ENCODE measurements around the gene ACTRT2.
A peak's percentile ranks its signal among the peaks of the same experiment; 100 is the strongest.

ACTRT2 gene

DNA sequence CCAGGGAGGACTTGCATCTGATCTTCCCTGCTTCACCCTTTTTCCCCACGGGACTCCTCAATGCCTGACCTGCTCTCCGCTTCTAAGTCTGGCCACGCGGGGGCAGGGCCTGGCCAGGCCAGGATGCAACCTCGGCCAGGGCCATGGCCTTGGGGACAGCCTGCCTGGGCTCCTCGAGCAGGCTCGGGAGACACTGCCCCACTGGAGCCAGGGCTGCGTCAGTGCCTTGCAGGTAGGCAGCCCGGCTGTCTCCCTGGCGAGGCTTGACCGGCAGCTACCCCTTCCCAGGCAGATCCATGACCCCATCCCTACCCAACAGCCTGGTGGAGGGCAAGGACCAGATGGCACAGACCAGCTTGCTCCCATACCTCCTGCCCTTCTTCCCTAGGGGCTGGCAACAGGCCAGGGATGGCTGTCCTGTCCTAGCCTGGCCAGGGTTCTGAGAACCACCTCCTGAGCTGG, 45.0 kb downstream of the ACTRT2 start:
- Histone ChIP-seq H3K14ac (ENCODE audit: low read length) (no peak overlapping the region), H2AK5ac (ENCODE audit: low read length) (no peak overlapping the region), H3K4me1 (ENCODE audit: control insufficient read depth in 1 of 2, insufficient read depth in 2 of 2, low read length in 2 of 2) (peaks cover 19 to 30% of the 10 kb centered on the region in 2 experiments), H3K36me3 (ENCODE audit: control insufficient read depth in 1 of 2, insufficient read depth in 2 of 2, low read length in 2 of 2) (no peaks in the 10 kb centered on the region), H2BK12ac (ENCODE audit: low read length) (no peak overlapping the region), H3K9ac (ENCODE audit: low read length) (no peak overlapping the region), H4K91ac (ENCODE audit: low read depth, low read length) (no peak overlapping the region), H3K4me2 (ENCODE audit: low read length) (no peak overlapping the region), H4K8ac (ENCODE audit: low read depth, low read length) (no peak overlapping the region), H3K79me2 (ENCODE audit: control insufficient read depth, insufficient read depth, low read length, poor library complexity) (no peaks in the 10 kb centered on the region), H3K23ac (ENCODE audit: low read length) (no peak overlapping the region), H2BK120ac (ENCODE audit: insufficient read depth, low read length, poor library complexity) (no peak overlapping the region), H3K79me1 (ENCODE audit: low read length) (peaks cover 8% of the 10 kb centered on the region), H2BK5ac (ENCODE audit: low read depth, low read length, poor library complexity) (no peak overlapping the region), H3K4ac (ENCODE audit: low read depth, low read length) (no peak overlapping the region), H4K12ac (ENCODE audit: low read depth, low read length) (no peak overlapping the region), H3K9me3 (ENCODE audit: insufficient read depth, low read depth, low read length) (peaks cover 16% of the 10 kb centered on the region), H3K27me3 (ENCODE audit: insufficient read depth, low read length) (peaks cover 87% of the 10 kb centered on the region), H2AFZ (ENCODE audit: insufficient read depth, low read length, poor library complexity) (no peak overlapping the region), H3K27ac (ENCODE audit: low read depth, low read length) (no peak overlapping the region), H3K4me3 (ENCODE audit: low read depth, low read length) (no peak overlapping the region), H3K18ac (ENCODE audit: low read length) (no peak overlapping the region)
- WGBS (ENCODE audit: extremely low coverage, insufficient coverage, insufficient read length) = no CpG with 5 or more reads among the region's 11 CpGs
- no peak for DNase-seq

DNA sequence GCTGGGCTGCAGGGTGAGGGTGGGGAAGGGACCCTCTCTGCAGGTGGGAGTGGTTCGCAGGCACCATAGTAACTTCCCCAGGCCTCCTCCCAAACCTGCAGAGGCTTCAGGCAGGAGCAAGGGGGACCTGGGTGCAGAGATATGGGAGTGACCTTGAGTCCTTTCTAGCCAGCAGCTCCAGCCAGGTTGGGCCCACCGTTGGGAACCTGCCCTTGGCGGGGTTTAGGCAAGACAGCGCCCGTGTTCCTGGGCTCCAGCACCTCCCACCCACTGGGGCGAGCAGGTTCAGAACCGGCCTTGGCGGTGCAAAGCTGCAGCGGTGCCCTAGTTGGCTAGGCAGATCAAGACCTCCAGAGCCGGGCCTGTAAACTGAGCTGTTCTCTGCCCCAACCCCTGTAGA, 45.6 kb downstream of the ACTRT2 start:
- H2AK5ac ChIP-seq (ENCODE audit: low read length) = no peak overlapping the region
- no peak for DNase-seq
- H2AFZ ChIP-seq (ENCODE audit: insufficient read depth, low read length, poor library complexity) = no peak overlapping the region
- no peak overlapping the region for H4K91ac ChIP-seq (ENCODE audit: low read depth, low read length)
- no peak overlapping the region for H3K18ac ChIP-seq (ENCODE audit: low read length)
- no peak overlapping the region for H3K27ac ChIP-seq (ENCODE audit: low read depth, low read length)
- H3K36me3 ChIP-seq (ENCODE audit: control insufficient read depth in 1 of 2, insufficient read depth in 2 of 2, low read length in 2 of 2) = no peaks in the 10 kb centered on the region
- H3K4me1 ChIP-seq (ENCODE audit: control insufficient read depth in 1 of 2, insufficient read depth in 2 of 2, low read length in 2 of 2) = peaks cover 13 to 25% of the 10 kb centered on the region in 2 experiments
- peaks cover 5% of the 10 kb centered on the region for H3K79me1 ChIP-seq (ENCODE audit: low read length)
- H2BK12ac ChIP-seq (ENCODE audit: low read length) = no peak overlapping the region
- H3K23ac ChIP-seq (ENCODE audit: low read length) = no peak overlapping the region
- H3K4me2 ChIP-seq (ENCODE audit: low read length) = no peak overlapping the region
- H3K9me3 ChIP-seq (ENCODE audit: insufficient read depth, low read depth, low read length) = peaks cover 21% of the 10 kb centered on the region
- H3K14ac ChIP-seq (ENCODE audit: low read length) = no peak overlapping the region
- H3K27me3 ChIP-seq (ENCODE audit: insufficient read depth, low read length) = peaks cover 93% of the 10 kb centered on the region
- H2BK5ac ChIP-seq (ENCODE audit: low read depth, low read length, poor library complexity) = no peak overlapping the region
- no peaks in the 10 kb centered on the region for H3K79me2 ChIP-seq (ENCODE audit: control insufficient read depth, insufficient read depth, low read length, poor library complexity)
- no peak overlapping the region for H3K9ac ChIP-seq (ENCODE audit: low read length)
- no peak overlapping the region for H4K12ac ChIP-seq (ENCODE audit: low read depth, low read length)
- no CpG with 5 or more reads among the region's 10 CpGs for WGBS (ENCODE audit: extremely low coverage, insufficient coverage, insufficient read length)
- H3K4ac ChIP-seq (ENCODE audit: low read depth, low read length) = no peak overlapping the region
- no peak overlapping the region for H2BK120ac ChIP-seq (ENCODE audit: insufficient read depth, low read length, poor library complexity)
- no peak overlapping the region for H3K4me3 ChIP-seq (ENCODE audit: low read depth, low read length)
- H4K8ac ChIP-seq (ENCODE audit: low read depth, low read length) = no peak overlapping the region

DNA sequence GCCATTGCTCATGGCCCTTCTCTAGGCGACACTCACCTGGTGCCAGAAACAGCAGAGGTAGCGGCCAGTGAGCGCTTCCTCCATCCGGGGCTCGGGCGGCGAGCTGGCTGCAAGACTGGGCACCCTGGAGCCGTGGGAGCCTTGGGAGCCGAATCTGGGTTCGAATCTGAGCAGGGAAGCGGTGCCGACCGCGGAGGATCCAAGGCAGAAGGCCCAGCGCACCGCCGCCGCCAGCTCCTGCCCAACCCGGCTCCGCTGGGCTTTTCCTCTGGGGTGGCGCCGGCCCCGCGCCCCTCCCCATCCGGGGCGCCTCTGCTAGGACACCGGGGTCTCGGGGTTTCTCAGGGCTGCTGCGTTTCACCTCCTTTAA, 46.0 kb downstream of the ACTRT2 start:
- Histone ChIP-seq H4K8ac (ENCODE audit: low read depth, low read length) (no peak overlapping the region), H3K4me1 (ENCODE audit: control insufficient read depth in 1 of 2, insufficient read depth in 2 of 2, low read length in 2 of 2) (peaks cover 9 to 21% of the 10 kb centered on the region in 2 experiments), H3K27ac (ENCODE audit: low read depth, low read length) (no peak overlapping the region), H2AK5ac (ENCODE audit: low read length) (no peak overlapping the region), H3K79me2 (ENCODE audit: control insufficient read depth, insufficient read depth, low read length, poor library complexity) (no peaks in the 10 kb centered on the region), H3K4me3 (ENCODE audit: low read depth, low read length) (no peak overlapping the region), H3K79me1 (ENCODE audit: low read length) (peaks cover 3% of the 10 kb centered on the region), H3K4ac (ENCODE audit: low read depth, low read length) (no peak overlapping the region), H2BK12ac (ENCODE audit: low read length) (no peak overlapping the region), H4K91ac (ENCODE audit: low read depth, low read length) (no peak overlapping the region), H3K14ac (ENCODE audit: low read length) (no peak overlapping the region), H3K4me2 (ENCODE audit: low read length) (no peak overlapping the region), H2AFZ (ENCODE audit: insufficient read depth, low read length, poor library complexity) (no peak overlapping the region), H3K27me3 (ENCODE audit: insufficient read depth, low read length) (peaks cover 93% of the 10 kb centered on the region), H4K12ac (ENCODE audit: low read depth, low read length) (no peak overlapping the region), H3K9ac (ENCODE audit: low read length) (no peak overlapping the region), H3K36me3 (ENCODE audit: control insufficient read depth in 1 of 2, insufficient read depth in 2 of 2, low read length in 2 of 2) (no peaks in the 10 kb centered on the region), H3K23ac (ENCODE audit: low read length) (no peak overlapping the region), H2BK120ac (ENCODE audit: insufficient read depth, low read length, poor library complexity) (no peak overlapping the region), H3K18ac (ENCODE audit: low read length) (no peak overlapping the region), H2BK5ac (ENCODE audit: low read depth, low read length, poor library complexity) (no peak overlapping the region), H3K9me3 (ENCODE audit: insufficient read depth, low read depth, low read length) (peaks cover 21% of the 10 kb centered on the region)
- no peak for DNase-seq
- no CpG with 5 or more reads among the region's 29 CpGs for WGBS (ENCODE audit: extremely low coverage, insufficient coverage, insufficient read length)

DNA sequence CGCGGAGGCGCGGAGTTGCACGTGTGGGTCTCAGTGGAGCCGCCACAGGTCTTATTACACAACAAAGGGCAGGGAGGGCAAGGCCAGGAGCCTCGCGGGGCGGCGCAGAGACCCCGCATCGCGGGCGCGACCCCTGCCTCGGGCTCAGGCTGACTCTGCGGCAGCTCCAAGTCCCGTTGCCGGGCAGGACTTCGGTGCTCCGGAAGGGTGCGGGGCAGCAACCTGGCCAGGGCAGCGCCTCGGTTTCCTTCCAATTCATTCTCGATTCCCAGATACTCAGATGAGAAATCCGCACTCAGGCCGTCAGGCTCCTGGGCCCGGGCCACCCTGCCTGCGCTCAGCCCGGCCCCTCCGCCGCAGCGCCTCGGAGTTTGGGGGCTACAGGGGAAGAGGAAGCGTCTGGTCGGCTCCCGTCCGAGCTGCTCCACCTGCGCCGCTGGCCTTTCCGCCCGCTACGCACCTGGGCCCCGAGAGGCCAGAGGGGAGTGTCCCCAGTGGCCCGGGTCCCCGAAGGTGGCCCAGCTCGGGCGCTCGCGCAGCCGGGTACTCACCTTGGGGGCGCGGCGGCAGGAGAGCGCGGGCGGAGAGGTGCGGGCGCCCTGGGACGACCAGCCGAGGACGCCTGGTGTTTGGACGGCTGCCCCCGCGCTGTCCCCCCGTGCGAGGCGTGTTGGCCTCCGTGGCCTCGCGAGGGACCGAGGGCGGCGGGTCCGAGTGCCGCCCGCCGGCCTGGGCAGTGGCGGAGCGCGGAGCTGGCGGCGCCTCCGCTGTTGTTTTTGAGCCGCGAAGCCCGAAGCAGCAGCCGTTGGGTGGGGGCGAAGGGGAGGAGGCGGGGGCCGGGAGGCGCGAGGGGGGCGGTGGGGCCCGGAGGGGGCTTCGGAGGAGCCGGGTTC, 46.6 kb downstream of the ACTRT2 start:
- WGBS (ENCODE audit: extremely low coverage, insufficient coverage, insufficient read length) = no CpG with 5 or more reads among the region's 97 CpGs
- no peak overlapping the region for H2BK12ac ChIP-seq (ENCODE audit: low read length)
- no peak for DNase-seq
- H3K36me3 ChIP-seq (ENCODE audit: control insufficient read depth in 1 of 2, insufficient read depth in 2 of 2, low read length in 2 of 2) = no peaks in the 10 kb centered on the region
- no peak overlapping the region for H3K4ac ChIP-seq (ENCODE audit: low read depth, low read length)
- no peak overlapping the region for H3K18ac ChIP-seq (ENCODE audit: low read length)
- H3K14ac ChIP-seq (ENCODE audit: low read length) = no peak overlapping the region
- peaks cover 3 to 16% of the 10 kb centered on the region in 2 experiments for H3K4me1 ChIP-seq (ENCODE audit: control insufficient read depth in 1 of 2, insufficient read depth in 2 of 2, low read length in 2 of 2)
- H3K4me3 ChIP-seq (ENCODE audit: low read depth, low read length) = no peak overlapping the region
- no peak overlapping the region for H2AK5ac ChIP-seq (ENCODE audit: low read length)
- H4K91ac ChIP-seq (ENCODE audit: low read depth, low read length) = no peak overlapping the region
- no peaks in the 10 kb centered on the region for H3K79me1 ChIP-seq (ENCODE audit: low read length)
- H3K27me3 ChIP-seq (ENCODE audit: insufficient read depth, low read length) = peaks cover 94% of the 10 kb centered on the region
- H2BK5ac ChIP-seq (ENCODE audit: low read depth, low read length, poor library complexity) = no peak overlapping the region
- no peak overlapping the region for H2AFZ ChIP-seq (ENCODE audit: insufficient read depth, low read length, poor library complexity)
- H3K9ac ChIP-seq (ENCODE audit: low read length) = no peak overlapping the region
- H4K12ac ChIP-seq (ENCODE audit: low read depth, low read length) = no peak overlapping the region
- H3K9me3 ChIP-seq (ENCODE audit: insufficient read depth, low read depth, low read length) = peaks cover 25% of the 10 kb centered on the region
- H4K8ac ChIP-seq (ENCODE audit: low read depth, low read length) = no peak overlapping the region
- no peak overlapping the region for H3K27ac ChIP-seq (ENCODE audit: low read depth, low read length)
- H3K23ac ChIP-seq (ENCODE audit: low read length) = no peak overlapping the region
- no peak overlapping the region for H2BK120ac ChIP-seq (ENCODE audit: insufficient read depth, low read length, poor library complexity)
- no peaks in the 10 kb centered on the region for H3K79me2 ChIP-seq (ENCODE audit: control insufficient read depth, insufficient read depth, low read length, poor library complexity)
- H3K4me2 ChIP-seq (ENCODE audit: low read length) = peak overlapping the region; percentile 23
